HepG2 (cell line): ENCODE results near the gene CCNT2. TPM values are rescaled to one million over a fixed set of nuclear protein-coding genes. Genes with fewer than 3 reads are reported as not detected.
"Not testable (repeated sequence)": the region's sequence is repeated elsewhere in the genome, so short reads cannot be mapped to it uniquely, and the experiment has no call there.

ENCODE experiments used
- ATAC-seq: fragments of 200-7000 bp; cut with Tn5 transposase; 3 replicates; pipeline ENCODE4 v1.9.1; 2020; ENCODE audit warnings: mild to moderate bottlenecking, moderate library complexity
- BruUV-seq: library from RNA; stranded (reverse); fragments of 400-500 nt; replicated peaks from 2 replicates; lab custom pipeline; 2021; lab: Mats Ljungman, UMichigan
- CTCF ChIA-PET: fragments of 300-600 bp; formaldehyde crosslinking; extraction: SDS; loops from one replicate; lab custom pipeline; 2021; ENCODE audit warnings: low total read pairs, inconsistent platforms, low intra/inter-chr PET ratio; lab: Yijun Ruan, JAX
- POLR2A ChIA-PET: fragments of 350-600 bp; sonication (Branson Sonifier 250); formaldehyde crosslinking; loops from one replicate; lab custom pipeline; 2020; ENCODE audit warnings: antibody characterized with exemption, inconsistent platforms; lab: Yijun Ruan, JAX
- DNase-seq: peaks from one replicate; pipeline ENCODE4 v3.0.0-alpha.2; 2015; ENCODE audit warnings: low spot score
- FAIRE-seq: peaks from 3 replicates; lab custom pipeline; 2011; peaks lifted over from hg19 to GRCh38; lab: Jason Lieb, UNC
- H2AFZ ChIP-seq: one replicate; pipeline ENCODE4 v1.6.1; 2011; ENCODE audit warnings: low read length, inconsistent platforms
- H3K27ac ChIP-seq: fragments of 300-600 bp; 3 replicates; pipeline ENCODE4 v1.8.0; 2011; ENCODE audit warnings: mixed run types, mild to moderate bottlenecking, mixed read lengths, low read length, inconsistent platforms; ENCODE audit not compliant: insufficient read depth; ENCODE audit errors: extremely low read length
- H3K27me3 ChIP-seq, 2 experiments: fragments of 200-600 bp in 1 of 2; 2 replicates in 1 of 2; 3 replicates in 1 of 2; pipeline versions ENCODE4 v1.6.0 to v1.8.0; 2011; ENCODE audit warnings: low read length in 2 of 2, mild to moderate bottlenecking in 2 of 2, moderate library complexity in 2 of 2, inconsistent platforms in 1 of 2; ENCODE audit not compliant: insufficient read depth in 2 of 2, control insufficient read depth in 1 of 2
- H3K36me3 ChIP-seq, 2 experiments: fragments of 200-600 bp in 1 of 2; replicated peaks in 1 of 2; 2 replicates in 1 of 2; 3 replicates in 1 of 2; pipeline versions ENCODE4 v1.5.1 to v1.8.0; 2011; ENCODE audit warnings: low read length in 2 of 2, inconsistent platforms in 1 of 2; ENCODE audit not compliant: insufficient read depth in 2 of 2, control insufficient read depth in 1 of 2
- H3K4me1 ChIP-seq: 2 replicates; pipeline ENCODE4 v1.5.1; 2012; ENCODE audit warnings: low read length, inconsistent platforms; ENCODE audit not compliant: insufficient read depth
- H3K4me2 ChIP-seq: 2 replicates; pipeline ENCODE4 v1.6.0; 2011; ENCODE audit warnings: low read depth, low read length, inconsistent platforms
- H3K4me3 ChIP-seq, 3 experiments: fragments of 200-600 bp in 1 of 3; sonication (generic), shearing (Covaris generic) in 1 of 3; replicated peaks in 1 of 3; 2 replicates each; pipeline ENCODE4 v1.5.1; 2011 to 2016; ENCODE audit warnings: low read length in 3 of 3, inconsistent platforms in 2 of 3, low read depth in 2 of 3, mild to moderate bottlenecking in 2 of 3, control low read depth in 1 of 3, mixed read lengths in 1 of 3; ENCODE audit not compliant: insufficient read depth in 1 of 3
- H3K79me2 ChIP-seq: one replicate; pipeline ENCODE4 v1.6.1; 2011; ENCODE audit warnings: low read length, inconsistent platforms; ENCODE audit not compliant: insufficient read depth
- H3K9ac ChIP-seq: 2 replicates; pipeline ENCODE4 v1.6.0; 2011; ENCODE audit warnings: mild to moderate bottlenecking, low read depth, low read length, inconsistent platforms; ENCODE audit not compliant: insufficient read depth
- H3K9me3 ChIP-seq: 2 replicates; pipeline ENCODE4 v1.5.1; 2012; ENCODE audit warnings: mild to moderate bottlenecking, low read length
- H4K20me1 ChIP-seq: 2 replicates; pipeline ENCODE4 v1.6.0; 2011; ENCODE audit warnings: inconsistent platforms, mild to moderate bottlenecking, low read length, moderate library complexity; ENCODE audit not compliant: insufficient read depth
- NFE2L2 ChIP-seq: fragments of 150-350 bp; IDR thresholded peaks from 2 replicates; pipeline ENCODE4 v1.6.1; 2014; ENCODE audit warnings: low read length
- ZNF616 ChIP-seq: sonication (generic); formaldehyde crosslinking; IDR thresholded peaks from 2 replicates; pipeline ENCODE4 v1.5.0; 2020; ENCODE audit warnings: low read depth, mild to moderate bottlenecking, missing genetic modification reagents
- WGBS: methylation state at CpG from one replicate; pipeline ENCODE4 v1.1.6; 2017; ENCODE audit warnings: low lambda C conversion rate; 5-methylcytosine and 5-hydroxymethylcytosine counted together
- in situ Hi-C: cut with HindIII; loops from 2 replicates; pipeline ENCODE4 v1.10.0; 2017; ENCODE audit warnings: low pct_unique_long_range_greater_than_20kb; ENCODE audit not compliant: extremely low pct_ligation_motif_present
- intact Hi-C: fragments of 100-400 bp; cut with micrococcal nuclease; formaldehyde crosslinking; loops from one replicate; pipeline ENCODE4 v1.10.0; 2022; ENCODE audit not compliant: unreplicated experiment
- polyA plus RNA-seq, 8 experiments: library from polyadenylated mRNA; depleted of rRNA in 3 of 8; stranded (reverse) in 7 of 8; unstranded in 1 of 8; fragments of >200 nt; fragmentation: Illumina TruSeq in 4 of 8; extraction: Trizol in 4 of 8; gene quantifications; 2 replicates each; pipeline versions ENCODE4 v1.2.1 to v1.2.3, GENCODE V29; 2011 to 2016; ENCODE audit warnings: low read depth in 4 of 8, missing spikeins in 1 of 8, mixed read lengths in 1 of 8; ENCODE audit not compliant: insufficient read depth in 1 of 8
- total RNA-seq, 5 experiments: library from RNA; depleted of rRNA; stranded (reverse); fragments of >200 nt; fragmentation: Illumina TruSeq; extraction: Trizol; gene quantifications; 2 replicates each; pipeline ENCODE4 v1.2.3, GENCODE V29; 2016; ENCODE audit warnings: low read depth in 1 of 5
- TF ChIP-seq, protein P1 (sequence below): sonication (generic); formaldehyde crosslinking; conservative IDR thresholded peaks from 2 replicates; pipeline ENCODE4 v1.8.1; 2023; ENCODE audit warnings: missing genetic modification reagents

Gene CCNT2
- total and polyA plus RNA-seq, 2 of the 13 experiments (the other 11 are each of a cell fraction or from before 2014, with no cell fraction given): 22.1 to 34.4 TPM

DNA sequence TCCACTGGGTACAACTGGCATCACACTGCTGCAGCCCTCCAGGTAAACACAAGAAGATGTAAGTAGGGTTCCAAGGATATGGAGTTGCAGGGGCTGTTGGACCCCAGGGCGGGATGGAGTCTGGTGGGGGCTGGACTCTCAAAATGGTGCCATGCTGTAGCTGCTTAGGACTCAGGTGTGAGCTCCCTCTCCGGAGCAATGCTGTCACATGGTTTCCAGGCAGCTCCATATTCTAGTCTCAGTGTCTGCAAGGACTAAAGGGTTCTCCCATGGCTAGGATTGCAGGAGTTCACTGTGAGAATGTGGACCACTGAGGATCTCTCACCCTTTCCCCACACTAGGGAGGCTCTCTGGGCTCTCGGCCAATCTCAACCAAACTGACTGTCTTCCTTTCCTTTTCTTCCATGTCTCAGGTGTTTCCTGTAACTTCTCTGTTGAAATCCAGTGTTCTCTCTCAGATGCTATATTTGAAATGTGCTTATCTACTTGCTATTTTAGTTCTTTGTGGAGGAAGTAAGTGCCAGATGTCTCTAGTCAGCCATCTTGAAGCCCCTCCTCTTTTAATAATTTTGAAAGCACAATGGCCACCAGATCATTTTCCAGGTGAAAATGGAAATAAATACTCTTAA lies 57.6 kb downstream of the CCNT2 start:
- peak overlapping the region; percentile 15 for H3K4me2 ChIP-seq
- H3K9me3 ChIP-seq: peaks cover 10% of the 10 kb centered on the region; the same call in 1 of the 2 replicates
- ChIA-PET POLR2A (no interaction called here), CTCF (no interaction called here)
- no peak for FAIRE-seq
- H2AFZ ChIP-seq: no peak overlapping the region
- H3K27ac ChIP-seq: no peak overlapping the region
- ATAC-seq: peak; percentile 59
- H3K4me3 ChIP-seq: no peak overlapping the region
- 11% methylated on average over 3 of the region's 3 CpGs for WGBS
- peaks cover 0 to 4% of the 10 kb centered on the region in 2 experiments; a peak in 3 of 5 replicates for H3K27me3 ChIP-seq
- no peaks in the 10 kb centered on the region for H3K36me3 ChIP-seq
- no peaks in the 10 kb centered on the region for H3K79me2 ChIP-seq
- in situ Hi-C loops: no loop called here
- H3K9ac ChIP-seq: no peak overlapping the region
- intact Hi-C loops: no loop called here
- no TSS peak for BruUV-seq
- no peaks in the 10 kb centered on the region for H4K20me1 ChIP-seq
- no peak for DNase-seq
- TF ChIP-seq, protein P1, sequence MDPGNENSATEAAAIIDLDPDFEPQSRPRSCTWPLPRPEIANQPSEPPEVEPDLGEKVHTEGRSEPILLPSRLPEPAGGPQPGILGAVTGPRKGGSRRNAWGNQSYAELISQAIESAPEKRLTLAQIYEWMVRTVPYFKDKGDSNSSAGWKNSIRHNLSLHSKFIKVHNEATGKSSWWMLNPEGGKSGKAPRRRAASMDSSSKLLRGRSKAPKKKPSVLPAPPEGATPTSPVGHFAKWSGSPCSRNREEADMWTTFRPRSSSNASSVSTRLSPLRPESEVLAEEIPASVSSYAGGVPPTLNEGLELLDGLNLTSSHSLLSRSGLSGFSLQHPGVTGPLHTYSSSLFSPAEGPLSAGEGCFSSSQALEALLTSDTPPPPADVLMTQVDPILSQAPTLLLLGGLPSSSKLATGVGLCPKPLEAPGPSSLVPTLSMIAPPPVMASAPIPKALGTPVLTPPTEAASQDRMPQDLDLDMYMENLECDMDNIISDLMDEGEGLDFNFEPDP: 0 out of 2 replicates have a peak, but pooled peaks have one; percentile 30
- no peak for TF ChIP-seq ZNF616 (CRISPR knock-in tag)
- H3K4me1 ChIP-seq: no peaks in the 10 kb centered on the region

DNA sequence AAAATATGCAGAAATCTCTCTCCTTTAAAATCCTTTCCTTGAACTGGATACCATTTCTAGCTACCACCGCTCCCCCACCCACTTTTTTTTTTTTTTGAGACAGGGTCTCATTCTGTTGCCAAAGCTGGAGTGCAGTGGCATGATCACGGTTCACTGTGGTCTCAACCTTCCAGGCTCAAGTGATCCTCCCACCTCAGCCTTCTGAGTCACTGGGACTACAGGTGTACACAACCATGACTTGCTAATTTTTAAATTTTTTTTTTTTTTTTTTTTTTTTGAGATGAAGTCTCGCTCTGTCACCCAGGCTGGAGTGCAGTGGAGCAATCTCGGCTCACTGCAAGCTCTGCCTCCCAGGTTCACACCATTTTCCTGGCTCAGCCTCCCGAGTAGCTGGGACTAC lies 58.5 kb downstream of the CCNT2 start:
- peak; percentile 63; the same call in 1 of the 2 replicates for TF ChIP-seq NFE2L2
- H3K36me3 ChIP-seq, POLR2A ChIA-PET, intact Hi-C loops, DNase-seq, H3K9me3 ChIP-seq, H4K20me1 ChIP-seq, H3K79me2 ChIP-seq, FAIRE-seq, H3K27ac ChIP-seq, CTCF ChIA-PET, H3K9ac ChIP-seq, in situ Hi-C loops, BruUV-seq, H3K4me3 ChIP-seq, ATAC-seq, H2AFZ ChIP-seq, H3K4me2 ChIP-seq, H3K27me3 ChIP-seq, H3K4me1 ChIP-seq: not testable (repeated sequence)
- WGBS: 45% methylated on average over 5 of the region's 5 CpGs
